Measurements from ENCODE around the gene EIF4E.

DNA sequence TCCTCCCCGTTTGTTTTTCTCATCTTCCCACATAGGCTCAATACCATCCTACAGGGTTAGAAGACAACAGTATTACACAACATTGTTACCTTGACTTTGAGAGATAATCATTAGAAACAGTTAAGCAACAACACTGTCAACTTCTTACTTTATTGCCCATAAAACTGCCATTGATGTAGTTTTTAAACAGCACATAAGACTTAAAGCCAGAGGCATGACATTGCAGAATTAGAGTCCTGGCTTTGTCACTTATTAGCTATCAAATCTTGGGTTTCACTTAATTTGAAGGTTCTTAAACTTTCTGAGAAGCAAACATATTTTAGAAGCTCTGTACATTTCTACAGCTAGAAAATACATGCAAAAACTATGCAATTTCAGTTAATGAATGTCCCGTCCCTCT lies 41.8 kb downstream of the EIF4E start:
- TF ChIP-seq, protein P1, sequence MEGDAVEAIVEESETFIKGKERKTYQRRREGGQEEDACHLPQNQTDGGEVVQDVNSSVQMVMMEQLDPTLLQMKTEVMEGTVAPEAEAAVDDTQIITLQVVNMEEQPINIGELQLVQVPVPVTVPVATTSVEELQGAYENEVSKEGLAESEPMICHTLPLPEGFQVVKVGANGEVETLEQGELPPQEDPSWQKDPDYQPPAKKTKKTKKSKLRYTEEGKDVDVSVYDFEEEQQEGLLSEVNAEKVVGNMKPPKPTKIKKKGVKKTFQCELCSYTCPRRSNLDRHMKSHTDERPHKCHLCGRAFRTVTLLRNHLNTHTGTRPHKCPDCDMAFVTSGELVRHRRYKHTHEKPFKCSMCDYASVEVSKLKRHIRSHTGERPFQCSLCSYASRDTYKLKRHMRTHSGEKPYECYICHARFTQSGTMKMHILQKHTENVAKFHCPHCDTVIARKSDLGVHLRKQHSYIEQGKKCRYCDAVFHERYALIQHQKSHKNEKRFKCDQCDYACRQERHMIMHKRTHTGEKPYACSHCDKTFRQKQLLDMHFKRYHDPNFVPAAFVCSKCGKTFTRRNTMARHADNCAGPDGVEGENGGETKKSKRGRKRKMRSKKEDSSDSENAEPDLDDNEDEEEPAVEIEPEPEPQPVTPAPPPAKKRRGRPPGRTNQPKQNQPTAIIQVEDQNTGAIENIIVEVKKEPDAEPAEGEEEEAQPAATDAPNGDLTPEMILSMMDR (conservative IDR thresholded peaks at IDR 0.05; ENCODE audit: low read depth, low read length) = no peak
- no peak for TF ChIP-seq EZH2 (IDR thresholded peaks at IDR 0.05; ENCODE audit: borderline replicate concordance, low read depth, low read length, poor library complexity, severe bottlenecking)
